RWPE1 (cell line): ENCODE results near the gene DNHD1.
A peak's percentile ranks its signal among the peaks of the same experiment; 100 is the strongest.

Experiments used
- CTCF ChIA-PET: fragments of 350-600 bp; sonication (Branson Sonifier 250); formaldehyde crosslinking; extraction: SDS; loops from one replicate; lab custom pipeline; 2021; lab: Yijun Ruan, JAX
- POLR2A ChIA-PET: fragments of 400-600 bp; formaldehyde crosslinking; extraction: SDS; loops from one replicate; lab custom pipeline; 2020; ENCODE audit warnings: antibody characterized with exemption; ENCODE audit not compliant: low non-redundant PET; lab: Yijun Ruan, JAX
- DNase-seq: peaks from one replicate; pipeline ENCODE4 v3.0.0; 2012; ENCODE audit warnings: low spot score
- H3K27ac ChIP-seq: fragments of 450-650 bp; 2 replicates; pipeline ENCODE4 v1.5.1; 2017
- CTCF ChIP-seq: fragments of 450-650 bp; conservative IDR thresholded peaks from 2 replicates; pipeline ENCODE4 v1.5.1; 2017; ENCODE audit warnings: low read depth, mild to moderate bottlenecking

DNHD1 gene

GRCh38 chr11:6599881-6600390 lies 102.9 kb downstream of the DNHD1 start:
- H3K27ac ChIP-seq, result no peak overlapping the region
- TF ChIP-seq CTCF, result no peak
- POLR2A ChIA-PET, result no interaction called here
- no peak for DNase-seq
- CTCF ChIA-PET, result no interaction called here

GRCh38 chr11:6601041-6601461 lies 104.0 kb downstream of the DNHD1 start:
- no peak for TF ChIP-seq CTCF
- no peak for DNase-seq
- H3K27ac ChIP-seq, result no peak overlapping the region
- CTCF ChIA-PET, result no interaction called here
- POLR2A ChIA-PET, result no interaction called here

GRCh38 chr11:6602096-6602940 lies 105.2 kb downstream of the DNHD1 start:
- no peak for TF ChIP-seq CTCF
- CTCF ChIA-PET, result interaction anchor here (0.7 to 0.8 kb wide), 2 partner anchors 11 to 46 kb away, joined by 3 read pairs; no protein-coding TSS in a partner anchor
- H3K27ac ChIP-seq, result no peak overlapping the region
- DNase-seq, result no peak
- POLR2A ChIA-PET, result interaction anchor here (1.0 to 1.4 kb wide), 2 partner anchors 9 to 121 kb away, joined by 4 read pairs; partner anchors contain the start of genes ARFIP2, TAF10 and TIMM10B

- peak within 1 kb of the TSS; percentile 92 for H3K27ac ChIP-seq
- DNase-seq, result peak; percentile 92
- TF ChIP-seq CTCF, result no peak
- POLR2A ChIA-PET, result interaction anchor here (1.0 to 1.4 kb wide), 2 partner anchors 8 to 122 kb away, joined by 4 read pairs; partner anchors contain the start of genes ARFIP2, TAF10 and TIMM10B
- CTCF ChIA-PET, result interaction anchor here (0.6 kb wide), 1 partner anchor 61 kb away, joined by 3 read pairs; no protein-coding TSS in a partner anchor
Measured at GRCh38 chr11:6603287-6604080, 106.4 kb downstream of the DNHD1 start, which contains the start of the genes ILK and RRP8. Gene ILK (plus strand): TSS chr11:6603774. CDS start chr11:6604272, 498 bp downstream. Gene RRP8 (minus strand): TSS chr11:6603616. CDS start chr11:6603502, 114 bp downstream.

- no peak for TF ChIP-seq CTCF
- CTCF ChIA-PET, result interaction anchor here (0.6 kb wide), 1 partner anchor 61 kb away, joined by 3 read pairs; no protein-coding TSS in a partner anchor
- peak; percentile 53 for DNase-seq
- peak overlapping the region; percentile 92 for H3K27ac ChIP-seq
- POLR2A ChIA-PET, result interaction anchor here (0.6 kb wide), 1 partner anchor 14 kb away, joined by 3 read pairs; no protein-coding TSS in a partner anchor
Measured at GRCh38 chr11:6604081-6604626, 107.1 kb downstream of the DNHD1 start.
